HG02852 (cell line): ENCODE data around the gene SCN3A.
A peak's percentile ranks its signal among the peaks of the same experiment; 100 is the strongest.

Experiments
- ATAC-seq: cut with Tn5 transposase; IDR thresholded peaks from one replicate; pipeline ENCODE4 v1.9.1; 2021; ENCODE audit warnings: mild to moderate bottlenecking, moderate library complexity; ENCODE audit not compliant: unreplicated experiment

Gene SCN3A

GRCh38 chr2:165192729-165193128 lies 11.1 kb downstream of the SCN3A start:
- ATAC-seq, result peak; percentile 25

- ATAC-seq, result no peak
Measured at GRCh38 chr2:165191096-165191728, 12.6 kb downstream of the SCN3A start.

- ATAC-seq, result no peak
Measured at GRCh38 chr2:165185633-165186032, 18.2 kb downstream of the SCN3A start.

- ATAC-seq, result peak; percentile 64
Measured at GRCh38 chr2:165182029-165182428, 21.8 kb downstream of the SCN3A start.

GRCh38 chr2:165176780-165177179 lies 27.1 kb downstream of the SCN3A start:
- ATAC-seq, result no peak

GRCh38 chr2:165173215-165173614 lies 30.6 kb downstream of the SCN3A start:
- peak; percentile 77 for ATAC-seq

GRCh38 chr2:165164201-165164600 lies 39.6 kb downstream of the SCN3A start:
- no peak for ATAC-seq

- no peak for ATAC-seq
Measured at GRCh38 chr2:165163761-165164160, 40.1 kb downstream of the SCN3A start.

GRCh38 chr2:165162466-165162865 lies 41.4 kb downstream of the SCN3A start:
- no peak for ATAC-seq

GRCh38 chr2:165161510-165161909 lies 42.3 kb downstream of the SCN3A start:
- no peak for ATAC-seq

GRCh38 chr2:165157160-165157559 lies 46.7 kb downstream of the SCN3A start:
- no peak for ATAC-seq

GRCh38 chr2:165155152-165155551 lies 48.7 kb downstream of the SCN3A start:
- ATAC-seq, result no peak

GRCh38 chr2:165149439-165149838 lies 54.4 kb downstream of the SCN3A start:
- ATAC-seq, result peak; percentile 89

- no peak for ATAC-seq
Measured at GRCh38 chr2:165147186-165148045, 56.4 kb downstream of the SCN3A start.

- peak; percentile 77 for ATAC-seq
Measured at GRCh38 chr2:165144315-165144714, 59.5 kb downstream of the SCN3A start.

GRCh38 chr2:165141601-165142354 lies 62.1 kb downstream of the SCN3A start:
- ATAC-seq, result no peak

GRCh38 chr2:165126244-165126643 lies 77.6 kb downstream of the SCN3A start:
- no peak for ATAC-seq

GRCh38 chr2:165122521-165122920 lies 81.3 kb downstream of the SCN3A start:
- ATAC-seq, result no peak

GRCh38 chr2:165120740-165121467 lies 82.9 kb downstream of the SCN3A start:
- no peak for ATAC-seq

- no peak for ATAC-seq
Measured at GRCh38 chr2:165115258-165115657, 88.6 kb downstream of the SCN3A start.
